Erythroblast (primary cell): ENCODE results near the gene CGB2.
A peak's percentile ranks its signal among the peaks of the same experiment; 100 is the strongest.

ENCODE experiments used
- DNase-seq, 2 experiments: peaks; one replicate each; lab custom pipeline; 2025; lab: John Stamatoyannopoulos, UW
- GATA1 ChIP-seq: IDR thresholded peaks from 2 replicates; pipeline ENCODE4 v1.6.1; 2011; ENCODE audit warnings: low read depth, mild to moderate bottlenecking, control low read depth, low read length, moderate library complexity
- POLR2A ChIP-seq: IDR thresholded peaks from 2 replicates; pipeline ENCODE4 v1.6.1; 2011; ENCODE audit warnings: mild to moderate bottlenecking, low read length

Gene CGB2

GRCh38 chr19:48994035-48994386 lies 37.7 kb upstream of the CGB2 start:
- no peak for DNase-seq
- TF ChIP-seq POLR2A (peak; percentile 66), GATA1 (no peak)

- TF ChIP-seq POLR2A (peak; percentile 20), GATA1 (no peak)
- DNase-seq = peak in 1 of 2 experiments; percentile 69
These were observed 33.7 kb upstream of the CGB2 start for GRCh38 chr19:48997972-48998371.

GRCh38 chr19:48999481-49000325 lies 32.0 kb upstream of the CGB2 start:
- DNase-seq = peak in 1 of 2 experiments; percentile 73
- no peak for TF ChIP-seq GATA1
- TF ChIP-seq POLR2A = no peak

- no peak for DNase-seq
- TF ChIP-seq POLR2A = no peak
These were observed 27.6 kb upstream of the CGB2 start for GRCh38 chr19:49004133-49004532.

GRCh38 chr19:49004964-49005614 lies 26.6 kb upstream of the CGB2 start:
- no peak for DNase-seq
- no peak for TF ChIP-seq POLR2A
- no peak for TF ChIP-seq GATA1

- no peak for TF ChIP-seq POLR2A
- TF ChIP-seq GATA1 = no peak
- no peak for DNase-seq
These were observed 24.8 kb upstream of the CGB2 start for GRCh38 chr19:49006905-49007304.

GRCh38 chr19:49009828-49010227 lies 21.9 kb upstream of the CGB2 start:
- TF ChIP-seq POLR2A (no peak), GATA1 (no peak)
- DNase-seq = no peak

GRCh38 chr19:49010453-49010852 lies 21.2 kb upstream of the CGB2 start:
- TF ChIP-seq POLR2A (no peak), GATA1 (no peak)
- no peak for DNase-seq

GRCh38 chr19:49011194-49011593 lies 20.5 kb upstream of the CGB2 start:
- DNase-seq = no peak
- no peak for TF ChIP-seq POLR2A
- TF ChIP-seq GATA1 = no peak

- TF ChIP-seq POLR2A (no peak), GATA1 (no peak)
- no peak for DNase-seq
These were observed 17.4 kb upstream of the CGB2 start for GRCh38 chr19:49014123-49014869.

GRCh38 chr19:49014870-49015255 lies 16.8 kb upstream of the CGB2 start:
- TF ChIP-seq GATA1 = no peak
- TF ChIP-seq POLR2A = no peak
- no peak for DNase-seq

- no peak for DNase-seq
- TF ChIP-seq POLR2A = no peak
- no peak for TF ChIP-seq GATA1
These were observed 15.4 kb upstream of the CGB2 start for GRCh38 chr19:49016067-49016839.

- no peak for TF ChIP-seq GATA1
- no peak for TF ChIP-seq POLR2A
- DNase-seq = no peak
These were observed 14.5 kb upstream of the CGB2 start, which contains the start of gene LHB for GRCh38 chr19:49017041-49017665. LHB (minus strand) TSS chr19:49017091; CDS start chr19:49017081, 10 bp downstream.
